Gastroesophageal sphincter (tissue), 3 donors: Measurements from ENCODE around the gene RAB6D.
"Not testable (repeated sequence)": the region's sequence is repeated elsewhere in the genome, so short reads cannot be mapped to it uniquely, and the experiment has no call there.

Experiments used
- CTCF ChIP-seq, 4 experiments: fragments of 200-600 bp in 2 of 4; fragments of 450-650 bp in 2 of 4; sonication (generic) in 1 of 4; IDR thresholded peaks; one replicate each; pipeline ENCODE4 v1.5.1; 2017 to 2019; ENCODE audit warnings: antibody characterized with exemption in 4 of 4, mild to moderate bottlenecking in 2 of 4, moderate library complexity in 2 of 4
- EP300 ChIP-seq: sonication (generic); formaldehyde crosslinking; IDR thresholded peaks from one replicate; pipeline ENCODE4 v1.6.1; 2017; ENCODE audit warnings: antibody characterized with exemption, mild to moderate bottlenecking
- POLR2AphosphoS5 ChIP-seq: sonication (generic); formaldehyde crosslinking; IDR thresholded peaks from one replicate; pipeline ENCODE4 v1.6.1; 2017; ENCODE audit warnings: antibody characterized with exemption

GRCh38 chr2:131347035-131347434 lies 16.9 kb downstream of the RAB6D start:
- not testable (repeated sequence) for TF ChIP-seq CTCF (IDR thresholded peaks at IDR 0.05); POLR2AphosphoS5; EP300
